Effector CD4-positive, alpha-beta T cell (primary cell): ENCODE data around the gene AIG1.
A peak's percentile ranks its signal among the peaks of the same experiment; 100 is the strongest.
"Not testable (repeated sequence)": the region's sequence is repeated elsewhere in the genome, so short reads cannot be mapped to it uniquely, and the experiment has no call there.

ENCODE experiments used
- DNase-seq: peaks from one replicate; pipeline ENCODE4 v3.0.0-alpha.2; 2020
- total RNA-seq: gene quantifications from one replicate; lab custom pipeline; 2026; lab: John Stamatoyannopoulos, UW

AIG1 gene
- 11.4 reads per million, percentile 34 among the genes with 10 or more reads in this experiment for total RNA-seq

GRCh38 chr6:143060806-143061596, at the start of gene AIG1:
AIG1 (plus strand) TSS chr6:143060889; CDS start chr6:143060926, 37 bp downstream.
- peak; percentile 43 for DNase-seq

- no peak for DNase-seq
Observed at GRCh38 chr6:143014764-143015163, 45.9 kb upstream of the AIG1 start.

- DNase-seq, result no peak
Observed at GRCh38 chr6:143015300-143015706, 45.4 kb upstream of the AIG1 start.

GRCh38 chr6:143018955-143019354, 41.7 kb upstream of the AIG1 start:
- DNase-seq, result no peak

GRCh38 chr6:143020862-143021261, 39.8 kb upstream of the AIG1 start:
- DNase-seq, result not testable (repeated sequence)

GRCh38 chr6:143021543-143021942, 39.1 kb upstream of the AIG1 start:
- DNase-seq, result no peak

- DNase-seq, result no peak
Observed at GRCh38 chr6:143022587-143022986, 38.1 kb upstream of the AIG1 start.

GRCh38 chr6:143023695-143024094, 37.0 kb upstream of the AIG1 start:
- DNase-seq, result no peak

GRCh38 chr6:143024977-143025376, 35.7 kb upstream of the AIG1 start:
- no peak for DNase-seq

GRCh38 chr6:143026696-143027449, 33.8 kb upstream of the AIG1 start:
- peak; percentile 38 for DNase-seq

GRCh38 chr6:143034689-143035334, 25.9 kb upstream of the AIG1 start:
- DNase-seq, result no peak

GRCh38 chr6:143037470-143037869, 23.2 kb upstream of the AIG1 start:
- DNase-seq, result no peak

GRCh38 chr6:143038833-143039232, 21.9 kb upstream of the AIG1 start:
- no peak for DNase-seq

GRCh38 chr6:143039548-143039947, 21.1 kb upstream of the AIG1 start:
- no peak for DNase-seq

GRCh38 chr6:143040018-143040417, 20.7 kb upstream of the AIG1 start:
- DNase-seq, result no peak

GRCh38 chr6:143044345-143044744, 16.3 kb upstream of the AIG1 start:
- DNase-seq, result not testable (repeated sequence)

- no peak for DNase-seq
Observed at GRCh38 chr6:143049611-143050010, 11.1 kb upstream of the AIG1 start.

- DNase-seq, result no peak
Observed at GRCh38 chr6:143050509-143050908, 10.2 kb upstream of the AIG1 start.

GRCh38 chr6:143052282-143052681, 8.4 kb upstream of the AIG1 start:
- no peak for DNase-seq

- DNase-seq, result no peak
Observed at GRCh38 chr6:143053856-143054255, 6.8 kb upstream of the AIG1 start.

- DNase-seq, result no peak
Observed at GRCh38 chr6:143054329-143054728, 6.4 kb upstream of the AIG1 start.

GRCh38 chr6:143055213-143055612, 5.5 kb upstream of the AIG1 start:
- DNase-seq, result no peak

- no peak for DNase-seq
Observed at GRCh38 chr6:143055891-143056290, 4.8 kb upstream of the AIG1 start.
